NCI-H748 treated with DMSO at 0.1 percent for 48 hours (cell line): ENCODE measurements around the gene MPEG1.

Source experiments
- DNase-seq: peaks from one replicate; lab custom pipeline; 2025; lab: John Stamatoyannopoulos, UW

The MPEG1 gene

GRCh38 chr11:59218893-59219292, 6.2 kb upstream of the MPEG1 start:
- no peak for DNase-seq

GRCh38 chr11:59218319-59218718, 5.6 kb upstream of the MPEG1 start:
- no peak for DNase-seq

GRCh38 chr11:59216641-59217564, 4.2 kb upstream of the MPEG1 start:
- DNase-seq, result no peak

- DNase-seq, result no peak
Observed at GRCh38 chr11:59214141-59214893, 1.6 kb upstream of the MPEG1 start.

- no peak for DNase-seq
Observed at GRCh38 chr11:59212222-59212621, 505 bp downstream of the MPEG1 start.

- DNase-seq, result no peak
Observed at GRCh38 chr11:59208956-59209355, 3.8 kb downstream of the MPEG1 start.

GRCh38 chr11:59207988-59208451, 4.7 kb downstream of the MPEG1 start:
- peak; percentile 13 for DNase-seq

- peak; percentile 28 for DNase-seq
Observed at GRCh38 chr11:59206635-59207034, 6.1 kb downstream of the MPEG1 start.

- no peak for DNase-seq
Observed at GRCh38 chr11:59205648-59206047, 7.1 kb downstream of the MPEG1 start.

GRCh38 chr11:59204746-59205145, 8.0 kb downstream of the MPEG1 start:
- no peak for DNase-seq

- no peak for DNase-seq
Observed at GRCh38 chr11:59201353-59201752, 11.4 kb downstream of the MPEG1 start.

- DNase-seq, result no peak
Observed at GRCh38 chr11:59200423-59200746, 12.3 kb downstream of the MPEG1 start.

GRCh38 chr11:59199546-59200422, 12.9 kb downstream of the MPEG1 start:
- DNase-seq, result no peak

GRCh38 chr11:59198726-59199125, 14.0 kb downstream of the MPEG1 start:
- DNase-seq, result no peak

- no peak for DNase-seq
Observed at GRCh38 chr11:59197991-59198390, 14.7 kb downstream of the MPEG1 start.

- DNase-seq, result no peak
Observed at GRCh38 chr11:59196777-59197176, 15.9 kb downstream of the MPEG1 start.

- no peak for DNase-seq
Observed at GRCh38 chr11:59195586-59195985, 17.1 kb downstream of the MPEG1 start.

GRCh38 chr11:59193587-59194130, 19.1 kb downstream of the MPEG1 start:
- no peak for DNase-seq

GRCh38 chr11:59192446-59193020, 20.2 kb downstream of the MPEG1 start:
- no peak for DNase-seq

- no peak for DNase-seq
Observed at GRCh38 chr11:59191890-59192289, 20.8 kb downstream of the MPEG1 start.

- DNase-seq, result no peak
Observed at GRCh38 chr11:59191095-59191494, 21.6 kb downstream of the MPEG1 start.

GRCh38 chr11:59189986-59190385, 22.7 kb downstream of the MPEG1 start:
- no peak for DNase-seq
